Motor neuron (in vitro differentiated cells): ENCODE measurements around the gene S100G. TPM values are rescaled to one million over a fixed set of nuclear protein-coding genes. Genes with fewer than 3 reads are reported as not detected.
A peak's percentile ranks its signal among the peaks of the same experiment; 100 is the strongest.

Source experiments
- ATAC-seq, 8 experiments: fragments of 200-7000 bp; cut with Tn5 transposase; replicated peaks in 6 of 8; 2 replicates each; pipeline ENCODE4 v1.8.0; 2021; ENCODE audit warnings: mild to moderate bottlenecking in 8 of 8, moderate library complexity in 8 of 8
- H3K27ac ChIP-seq, 2 donors: fragments of 250-450 bp; sonication (Bioruptor Pico); 2 replicates each; pipeline ENCODE4 v1.9.0; 2021; ENCODE audit warnings: antibody characterized with exemption in 2 of 2, mild to moderate bottlenecking in 2 of 2, moderate library complexity in 1 of 2
- H3K4me1 ChIP-seq, 2 donors: fragments of 250-450 bp; sonication (Bioruptor Pico); replicated peaks in 1 of 2; 2 replicates each; pipeline ENCODE4 v1.6.1; 2021; ENCODE audit warnings: antibody characterized with exemption in 2 of 2, mild to moderate bottlenecking in 2 of 2, moderate library complexity in 1 of 2
- H3K4me3 ChIP-seq, 5 donors: fragments of 250-450 bp; sonication (Bioruptor Pico); 2 replicates each; pipeline ENCODE4 v1.9.0; 2021; ENCODE audit warnings: antibody characterized with exemption in 5 of 5, mild to moderate bottlenecking in 5 of 5, moderate library complexity in 4 of 5
- WGBS, 10 experiments: fragments of 450-650 bp; shearing (Covaris generic); methylation state at CpG; one replicate each; pipeline ENCODE4 v1.0.0; 2022; 5-methylcytosine and 5-hydroxymethylcytosine counted together
- in situ Hi-C, 9 experiments: fragments of 400-800 bp; cut with MboI; loops; one replicate each; pipeline ENCODE4 v1.15.0; 2021; ENCODE audit warnings: low sequenced_read_pairs in 9 of 9, low pct_unique_long_range_greater_than_20kb in 2 of 9; ENCODE audit not compliant: unreplicated experiment in 9 of 9
- total RNA-seq, 8 experiments: library from RNA; unstranded; fragments of 300-600 nt; gene quantifications; 2 replicates each; pipeline versions ENCODE4 v1.2.3 to v1.2.4, GENCODE V29; 2022

The S100G gene
- total RNA-seq, 8 experiments from 2014 or later = not detected

- no peak overlapping the region for H3K4me3 ChIP-seq
- in situ Hi-C loops = no loop called here
- peaks cover 4 to 5% of the 10 kb centered on the region in 2 donors for H3K4me1 ChIP-seq
- ATAC-seq = peak in 2 of 8 experiments; percentile 20 to 39
- WGBS, 10 experiments = 0 to 90% (median 21%) methylated on average over 1 to 14 of the region's 17 CpGs; no CpG with 5 or more reads in 1 of the 10 experiments
- H3K27ac ChIP-seq = no peak overlapping the region
These were observed 20.9 kb upstream of the S100G start for GRCh38 chrX:16628946-16629595.

DNA sequence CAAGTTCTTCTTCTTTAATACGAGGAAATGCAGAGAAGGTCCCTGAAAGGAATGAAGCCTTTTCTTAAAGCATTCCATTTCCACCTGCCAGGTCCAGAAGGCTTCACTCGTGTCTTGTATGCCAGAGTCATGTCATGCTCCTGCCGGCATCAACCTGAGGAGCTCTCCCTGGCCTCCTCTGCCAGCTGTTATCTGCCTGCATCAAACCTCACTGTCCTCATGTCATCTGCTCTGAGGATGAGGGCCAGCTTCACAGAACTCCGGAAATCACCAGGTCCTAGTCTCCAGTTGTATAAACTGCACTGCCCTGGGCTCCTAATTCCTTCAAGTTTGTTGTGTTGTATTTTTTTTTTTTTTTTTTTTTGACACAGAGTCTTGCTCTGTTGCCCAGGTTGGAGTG lies 20.0 kb upstream of the S100G start:
- 15 to 72% (median 40%) methylated on average over 1 to 4 of the region's 4 CpGs; no CpG with 5 or more reads in 7 of the 10 experiments for WGBS, 10 experiments
- Histone ChIP-seq H3K27ac (no peak overlapping the region), H3K4me1 (peaks cover 4 to 5% of the 10 kb centered on the region in 2 donors), H3K4me3 (no peak overlapping the region)
- in situ Hi-C loops = no loop called here
- no peak for ATAC-seq

DNA sequence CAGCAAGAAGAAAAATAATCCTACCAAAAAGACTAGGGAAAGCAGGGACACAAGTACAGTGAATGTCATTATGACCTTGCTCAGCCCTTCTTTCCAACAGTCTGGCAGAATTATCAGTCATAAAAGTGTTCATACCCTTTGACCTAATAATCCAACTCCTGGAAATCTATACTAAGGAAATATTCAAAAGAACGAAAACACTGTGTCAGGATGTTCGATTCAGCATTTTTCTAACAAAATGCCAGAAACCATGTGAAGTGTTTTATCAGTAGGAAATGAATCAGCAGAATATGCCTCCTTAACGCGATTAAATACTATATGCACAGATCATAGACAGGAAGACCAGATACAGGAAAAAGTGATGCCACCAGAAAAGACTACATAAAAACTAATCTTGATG lies 16.2 kb upstream of the S100G start:
- no peak for ATAC-seq
- in situ Hi-C loops = no loop called here

GRCh38 chrX:16635040-16635439 lies 14.9 kb upstream of the S100G start:
- ATAC-seq = no peak
- in situ Hi-C loops = no loop called here
- no peak overlapping the region for H3K4me3 ChIP-seq
- 0 to 100% (median 90%) methylated on average over 1 to 5 of the region's 5 CpGs; no CpG with 5 or more reads in 1 of the 10 experiments for WGBS, 10 experiments
- no peaks in the 10 kb centered on the region for H3K4me1 ChIP-seq
- H3K27ac ChIP-seq = no peak overlapping the region

More for the DNA sequence above, 16.2 kb upstream of the S100G start:
- H3K4me1 ChIP-seq = peaks cover 4 to 5% of the 10 kb centered on the region in 2 donors
- no peak overlapping the region for H3K4me3 ChIP-seq
- H3K27ac ChIP-seq = no peak overlapping the region
- WGBS, 10 experiments = 0 to 92% (median 40%) methylated on average over 3 to 4 of the region's 4 CpGs; no CpG with 5 or more reads in 5 of the 10 experiments

DNA sequence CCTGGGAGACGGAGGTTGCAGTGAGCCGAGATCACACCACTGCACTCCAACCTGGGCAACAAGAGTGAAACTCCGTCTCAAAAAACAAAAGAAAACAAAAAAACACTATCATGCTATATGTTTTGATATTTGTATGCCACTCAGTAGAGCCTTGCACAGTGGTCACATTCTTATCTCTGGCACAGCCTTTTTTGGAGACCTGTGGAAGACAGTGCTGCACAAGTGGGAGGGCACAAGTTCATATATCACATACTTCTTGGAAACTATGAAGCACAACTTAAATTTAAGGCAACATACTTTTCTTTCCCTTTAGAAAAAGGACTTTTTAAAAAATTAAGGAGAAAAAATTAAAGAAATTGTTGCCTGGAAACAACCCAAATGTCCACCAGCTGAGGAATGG lies 14.4 kb upstream of the S100G start:
- no peak for ATAC-seq
- 94 to 100% (median 100%) methylated on average over 1 to 2 of the region's 3 CpGs; no CpG with 5 or more reads in 7 of the 10 experiments for WGBS, 10 experiments
- in situ Hi-C loops = no loop called here
- H3K4me1 ChIP-seq = no peaks in the 10 kb centered on the region
- H3K27ac ChIP-seq = no peak overlapping the region
- no peak overlapping the region for H3K4me3 ChIP-seq

GRCh38 chrX:16638533-16638932 lies 11.4 kb upstream of the S100G start:
- no peaks in the 10 kb centered on the region for H3K4me1 ChIP-seq
- H3K27ac ChIP-seq = no peak overlapping the region
- in situ Hi-C loops = no loop called here
- ATAC-seq = no peak
- 93 to 100% (median 100%) methylated on average over 2 to 4 of the region's 7 CpGs; no CpG with 5 or more reads in 7 of the 10 experiments for WGBS, 10 experiments
- no peak overlapping the region for H3K4me3 ChIP-seq

DNA sequence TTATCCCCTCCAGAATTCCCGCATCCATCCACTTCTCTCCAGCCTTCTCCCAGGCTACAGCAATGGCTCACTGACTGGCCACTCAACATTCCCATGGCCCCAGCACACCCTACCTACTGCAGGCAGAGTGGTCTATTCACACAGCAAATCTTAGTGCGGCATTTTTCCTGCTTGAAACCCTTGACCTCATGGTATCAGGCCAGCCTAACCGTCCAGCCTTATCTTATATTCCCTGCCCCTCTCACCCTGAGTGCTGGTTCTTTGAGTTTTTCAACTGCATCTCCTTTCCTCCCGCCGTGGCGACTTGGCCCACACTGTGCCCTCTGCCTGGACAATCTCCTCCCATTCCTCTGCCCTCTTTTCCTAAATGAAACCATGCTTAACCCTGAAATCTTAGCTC lies 10.0 kb upstream of the S100G start:
- ATAC-seq = no peak
- no peaks in the 10 kb centered on the region for H3K4me1 ChIP-seq
- 55 to 100% (median 98%) methylated on average over 1 to 5 of the region's 6 CpGs; no CpG with 5 or more reads in 4 of the 10 experiments for WGBS, 10 experiments
- in situ Hi-C loops = no loop called here
- H3K4me3 ChIP-seq = no peak overlapping the region
- no peak overlapping the region for H3K27ac ChIP-seq

GRCh38 chrX:16640823-16641222 lies 9.1 kb upstream of the S100G start:
- WGBS, 10 experiments = 50 to 100% (median 100%) methylated on average over 1 to 3 of the region's 4 CpGs; no CpG with 5 or more reads in 5 of the 10 experiments
- H3K27ac ChIP-seq = no peak overlapping the region
- in situ Hi-C loops = no loop called here
- H3K4me3 ChIP-seq = no peak overlapping the region
- no peak for ATAC-seq
- H3K4me1 ChIP-seq = no peaks in the 10 kb centered on the region

- no peak overlapping the region for H3K27ac ChIP-seq
- no peak overlapping the region for H3K4me3 ChIP-seq
- WGBS, 10 experiments = 0 to 100% (median 71%) methylated on average over 1 to 4 of the region's 5 CpGs; no CpG with 5 or more reads in 4 of the 10 experiments
- peak in 1 of 8 experiments; percentile 56 for ATAC-seq
- H3K4me1 ChIP-seq = no peaks in the 10 kb centered on the region
- in situ Hi-C loops = no loop called here
These were observed 6.8 kb upstream of the S100G start for GRCh38 chrX:16643176-16643575.

DNA sequence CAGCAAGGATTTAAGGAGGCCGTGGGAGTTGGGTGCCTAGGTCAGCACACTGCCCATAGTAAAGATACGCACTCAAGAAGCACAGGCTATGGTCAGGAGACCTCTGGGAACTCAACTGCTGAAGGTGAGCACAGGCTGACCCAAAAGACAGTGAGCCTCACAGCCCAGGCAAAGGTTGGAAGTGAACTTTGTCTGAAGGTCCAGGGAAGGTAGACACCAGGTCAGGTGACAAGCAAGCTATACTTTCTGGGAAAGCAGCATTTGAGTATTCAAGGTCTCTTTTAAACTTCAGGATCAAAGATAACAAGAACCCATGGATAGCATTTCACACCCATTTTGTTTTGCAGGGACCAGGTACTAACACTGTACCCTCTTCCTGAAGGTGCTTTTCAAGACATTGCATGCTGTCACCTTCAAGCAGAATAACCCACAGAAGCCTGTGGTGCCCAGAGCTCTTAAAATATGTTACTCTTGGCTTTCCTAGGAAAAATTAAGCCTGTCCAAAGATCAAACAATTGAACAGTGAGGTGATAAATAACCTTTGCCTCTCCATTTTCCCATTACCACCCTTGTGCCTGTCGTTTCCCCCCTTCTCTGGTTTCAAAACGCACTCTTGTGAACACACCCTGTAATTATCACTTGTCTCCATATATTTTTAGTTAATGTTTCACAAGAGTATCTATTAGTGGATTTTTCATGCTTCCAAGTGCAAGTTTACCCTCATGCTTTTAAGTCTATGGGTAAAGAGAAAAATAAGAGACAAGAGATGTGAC lies 3.4 kb upstream of the S100G start:
- H3K4me3 ChIP-seq = no peak overlapping the region
- no peak for ATAC-seq
- WGBS, 10 experiments = 62 to 100% (median 88%) methylated on average over 1 to 2 of the region's 4 CpGs; no CpG with 5 or more reads in 7 of the 10 experiments
- in situ Hi-C loops = no loop called here
- no peak overlapping the region for H3K27ac ChIP-seq
- H3K4me1 ChIP-seq = no peaks in the 10 kb centered on the region

GRCh38 chrX:16651391-16652024 lies 1.6 kb downstream of the S100G start:
- H3K4me3 ChIP-seq = no peak overlapping the region
- no peaks in the 10 kb centered on the region for H3K4me1 ChIP-seq
- WGBS, 10 experiments = 55 to 82% (median 80%) methylated on average over 1 to 4 of the region's 4 CpGs; no CpG with 5 or more reads in 5 of the 10 experiments
- in situ Hi-C loops = loop anchor here in 2 of 9 experiments (25.0 kb wide), 1 partner anchor 214 kb away; no protein-coding TSS in a partner anchor
- H3K27ac ChIP-seq = no peak overlapping the region
- ATAC-seq = peak in 2 of 8 experiments; percentile 63 to 76

DNA sequence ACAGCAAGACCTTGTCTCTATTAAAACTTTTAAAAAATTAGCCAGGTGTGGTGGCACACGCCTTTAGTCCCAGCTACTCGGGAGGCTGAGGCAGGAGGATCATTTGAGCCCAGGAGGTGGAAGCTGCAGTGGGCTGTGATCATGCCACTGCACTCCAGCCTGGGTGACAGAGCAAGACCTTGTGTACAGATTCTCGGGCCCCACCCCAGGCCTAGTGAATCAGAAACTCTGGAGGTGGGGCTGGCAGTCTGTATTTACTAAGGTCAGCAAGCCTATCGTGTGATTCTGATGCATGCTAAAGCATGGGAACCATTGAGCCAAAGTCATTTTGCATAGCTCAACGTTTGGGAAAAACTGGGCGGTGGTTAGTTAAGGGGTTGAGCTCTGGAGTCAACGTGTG lies 3.5 kb downstream of the S100G start:
- H3K4me1 ChIP-seq = no peaks in the 10 kb centered on the region
- in situ Hi-C loops = loop anchor here in 2 of 9 experiments (25.0 kb wide), 1 partner anchor 216 kb away; no protein-coding TSS in a partner anchor
- peak in 2 of 8 experiments; percentile 80 to 94 for ATAC-seq
- H3K4me3 ChIP-seq = no peak overlapping the region
- WGBS, 10 experiments = 43 to 65% methylated on average over 2 to 6 of the region's 7 CpGs; no CpG with 5 or more reads in 8 of the 10 experiments
- no peak overlapping the region for H3K27ac ChIP-seq

GRCh38 chrX:16654093-16654492 lies 4.1 kb downstream of the S100G start:
- in situ Hi-C loops = loop anchor here in 2 of 9 experiments (25.0 kb wide), 1 partner anchor 217 kb away; no protein-coding TSS in a partner anchor

More at GRCh38 chrX:16654093-16654492, 4.1 kb downstream of the S100G start:
- H3K4me1 ChIP-seq = no peaks in the 10 kb centered on the region
- ATAC-seq = peak in 1 of 8 experiments; percentile 43
- H3K27ac ChIP-seq = no peak overlapping the region
- H3K4me3 ChIP-seq = no peak overlapping the region
- 80 to 90% (median 80%) methylated on average over 1 to 3 of the region's 3 CpGs; no CpG with 5 or more reads in 7 of the 10 experiments for WGBS, 10 experiments
